Mucosa of stomach (tissue), 1 donor: ENCODE measurements around the gene TCF20.
A peak's percentile ranks its signal among the peaks of the same experiment; 100 is the strongest.

ENCODE experiments used
- H3K27me3 ChIP-seq: one replicate; pipeline ENCODE4 v1.7.0; 2013; ENCODE audit warnings: mild to moderate bottlenecking, low read length; ENCODE audit not compliant: control insufficient read depth, insufficient read depth
- H3K36me3 ChIP-seq: one replicate; pipeline ENCODE4 v1.7.0; 2013; ENCODE audit warnings: low read length; ENCODE audit not compliant: control insufficient read depth, insufficient read depth
- H3K4me1 ChIP-seq: one replicate; pipeline ENCODE4 v1.7.0; 2013; ENCODE audit warnings: mild to moderate bottlenecking, low read length; ENCODE audit not compliant: control insufficient read depth, insufficient read depth
- H3K4me3 ChIP-seq: one replicate; pipeline ENCODE4 v1.7.0; 2013; ENCODE audit warnings: low read length
- H3K9ac ChIP-seq: one replicate; pipeline ENCODE4 v1.7.0; 2013; ENCODE audit warnings: mild to moderate bottlenecking, low read length, moderate library complexity
- H3K9me3 ChIP-seq: one replicate; pipeline ENCODE4 v1.7.0; 2013; ENCODE audit warnings: mild to moderate bottlenecking, low read length, moderate library complexity; ENCODE audit not compliant: control insufficient read depth
- donor health status: Pancreatic carcinoma.

The TCF20 gene

DNA sequence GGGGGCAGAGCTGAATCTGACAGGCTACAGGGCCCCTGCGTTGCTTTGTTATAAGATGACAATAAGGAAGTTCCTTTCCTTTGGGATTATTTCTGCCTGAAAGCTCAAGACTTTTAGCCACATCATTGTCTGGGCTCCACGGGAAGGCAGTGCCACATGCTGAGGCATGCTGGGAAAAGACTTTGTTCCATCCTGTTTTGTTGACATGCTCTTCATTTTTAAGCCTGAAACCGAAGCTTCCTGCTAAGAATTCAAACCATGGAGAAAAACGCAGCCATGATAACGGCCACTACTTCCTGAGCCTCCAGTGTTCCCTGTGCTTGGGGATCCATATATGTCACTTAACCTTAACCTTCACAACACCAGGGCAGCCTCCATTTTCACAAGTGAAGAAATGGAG lies 5.5 kb upstream of the TCF20 start:
- Histone ChIP-seq H3K9me3 (no peaks in the 10 kb centered on the region), H3K36me3 (no peaks in the 10 kb centered on the region), H3K4me1 (peaks cover 24% of the 10 kb centered on the region), H3K27me3 (no peaks in the 10 kb centered on the region), H3K9ac (no peak overlapping the region), H3K4me3 (no peak overlapping the region)

DNA sequence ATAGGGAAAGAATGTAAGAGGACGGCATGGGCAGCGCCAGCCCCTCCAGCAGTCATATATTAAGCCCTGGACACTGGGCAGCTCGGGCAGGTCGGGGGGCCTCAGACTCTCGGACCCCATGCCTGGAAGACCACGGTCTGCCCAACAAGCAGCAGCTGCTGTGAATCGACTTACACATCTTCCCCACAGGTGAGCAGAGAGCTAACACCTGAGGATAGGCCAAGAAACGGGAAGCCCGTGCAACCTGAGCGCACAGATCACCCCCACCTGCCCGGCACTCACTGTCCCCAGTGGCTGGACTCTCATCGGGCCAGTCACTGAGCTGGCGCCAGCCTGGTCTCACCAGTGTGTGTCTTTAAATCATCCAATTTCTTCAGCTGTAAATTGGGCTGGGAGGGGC lies 4.7 kb upstream of the TCF20 start:
- no peaks in the 10 kb centered on the region for H3K9me3 ChIP-seq
- no peak overlapping the region for H3K4me3 ChIP-seq
- no peaks in the 10 kb centered on the region for H3K27me3 ChIP-seq
- peaks cover 25% of the 10 kb centered on the region for H3K4me1 ChIP-seq
- H3K9ac ChIP-seq: no peak overlapping the region
- no peaks in the 10 kb centered on the region for H3K36me3 ChIP-seq

DNA sequence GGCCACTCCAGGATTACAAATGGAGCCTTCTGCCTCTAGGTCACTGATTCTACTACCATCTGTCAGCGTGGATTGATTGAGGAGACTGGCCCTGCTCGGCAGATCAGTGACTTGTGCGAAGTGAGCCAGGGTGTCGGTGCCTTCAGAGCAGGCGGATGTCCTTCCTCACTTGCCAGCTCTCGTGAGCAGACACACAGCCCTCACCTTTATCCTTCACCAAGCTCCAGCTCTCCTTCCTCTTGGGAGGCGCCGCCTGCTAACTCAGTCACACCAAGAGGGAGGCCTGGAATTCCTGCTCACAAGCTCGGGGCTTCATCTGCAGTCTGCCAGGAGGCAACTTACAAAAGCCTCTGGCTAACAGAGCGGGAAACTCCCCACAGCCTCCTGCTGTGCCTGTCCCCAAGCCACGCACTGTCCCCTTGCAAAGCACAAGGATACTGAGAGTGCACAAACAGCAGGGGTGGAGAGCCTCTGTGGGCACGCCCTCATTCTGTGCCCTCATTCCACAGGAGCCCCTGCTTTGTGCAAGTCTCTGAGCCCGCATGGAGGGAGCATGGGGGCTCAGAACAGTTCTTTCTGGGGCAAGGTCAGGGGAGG lies 3.5 kb upstream of the TCF20 start:
- Histone ChIP-seq H3K4me1 (peaks cover 21% of the 10 kb centered on the region), H3K4me3 (no peak overlapping the region), H3K9me3 (no peaks in the 10 kb centered on the region), H3K9ac (no peak overlapping the region), H3K36me3 (no peaks in the 10 kb centered on the region), H3K27me3 (no peaks in the 10 kb centered on the region)

DNA sequence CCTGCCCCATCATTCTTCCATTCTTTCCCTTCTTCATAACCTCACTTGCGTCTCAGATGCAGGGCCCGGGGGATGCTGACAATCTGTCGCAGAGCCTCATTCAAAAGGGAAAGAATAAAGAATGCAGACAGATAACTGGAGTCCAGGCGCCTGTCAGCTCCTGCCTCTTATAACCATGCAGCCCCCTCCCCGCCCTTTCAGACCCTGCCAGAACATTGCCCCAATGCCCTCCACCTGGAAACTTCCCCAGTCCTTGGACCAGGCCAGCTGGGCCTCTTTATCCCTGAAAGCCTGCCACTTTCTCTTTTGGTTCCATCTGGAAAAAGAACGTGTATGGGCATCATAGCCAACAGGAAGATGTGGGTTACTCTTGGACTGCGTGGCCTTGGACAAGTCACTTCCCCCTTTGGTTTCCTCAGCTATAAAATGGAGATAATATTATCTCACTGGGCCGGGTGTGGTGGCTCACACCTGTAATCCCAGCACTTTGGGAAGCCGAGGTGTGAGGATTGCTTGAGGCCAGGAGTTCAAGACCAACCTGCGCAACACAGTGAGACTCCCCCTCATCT lies 2.1 kb upstream of the TCF20 start:
- no peak overlapping the region for H3K9ac ChIP-seq
- H3K4me3 ChIP-seq: no peak overlapping the region
- H3K36me3 ChIP-seq: no peaks in the 10 kb centered on the region
- H3K9me3 ChIP-seq: no peaks in the 10 kb centered on the region
- H3K4me1 ChIP-seq: peaks cover 28% of the 10 kb centered on the region
- H3K27me3 ChIP-seq: no peaks in the 10 kb centered on the region

DNA sequence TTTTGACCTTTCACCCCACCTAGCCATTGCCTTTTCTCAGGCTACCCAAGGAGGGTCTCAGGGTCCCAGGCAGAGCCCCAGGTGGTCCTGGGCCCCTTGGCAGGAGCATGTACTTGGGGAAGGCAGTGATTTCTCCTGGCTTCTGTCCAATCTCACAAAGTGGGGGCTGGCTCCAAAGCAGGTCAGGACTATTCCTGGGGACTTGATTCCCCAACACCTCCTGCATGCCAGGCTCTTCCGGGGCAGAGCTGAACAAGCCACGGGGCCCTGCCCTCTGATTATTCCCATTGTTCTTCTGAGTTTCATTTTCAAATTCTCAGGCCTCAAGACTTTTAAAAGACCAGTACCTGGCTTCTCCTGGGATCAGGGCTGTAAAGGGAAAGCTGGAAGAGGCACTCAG lies 1.5 kb upstream of the TCF20 start:
- peaks cover 28% of the 10 kb centered on the region for H3K4me1 ChIP-seq
- no peak overlapping the region for H3K4me3 ChIP-seq
- H3K36me3 ChIP-seq: no peaks in the 10 kb centered on the region
- peak overlapping the region; percentile 25 for H3K9ac ChIP-seq
- H3K9me3 ChIP-seq: no peaks in the 10 kb centered on the region
- no peaks in the 10 kb centered on the region for H3K27me3 ChIP-seq

DNA sequence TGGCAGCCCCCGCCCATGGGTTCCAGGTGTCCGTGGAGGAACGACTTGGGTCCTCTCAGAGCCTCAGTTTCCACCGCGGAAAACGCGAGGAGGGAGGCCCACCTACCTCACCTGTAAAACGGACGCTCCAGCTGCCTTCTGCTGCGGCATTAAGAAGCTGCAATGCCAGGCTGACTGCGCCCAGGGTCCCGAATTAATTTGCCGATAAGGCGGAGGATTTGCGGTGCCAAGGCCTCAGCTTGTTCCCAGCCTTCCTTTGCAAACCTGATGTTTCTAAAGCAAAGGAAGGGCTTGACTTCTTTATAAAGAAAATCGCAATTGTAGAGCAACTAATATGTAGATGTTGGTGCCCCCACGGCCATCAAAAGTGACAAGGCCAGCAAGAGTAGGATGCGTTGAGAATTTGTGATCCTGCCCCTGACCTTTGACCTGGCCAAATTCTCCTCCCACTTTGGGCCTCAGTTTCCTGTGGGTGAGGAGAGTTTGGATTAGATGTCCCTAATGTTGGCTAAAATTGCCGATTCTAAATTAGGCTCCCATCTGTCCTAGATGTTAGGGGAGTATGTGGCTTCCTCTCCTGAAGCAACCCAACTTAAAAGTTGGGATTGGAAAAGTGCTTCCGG lies 849 bp upstream of the TCF20 start:
- Histone ChIP-seq H3K9ac (peak overlapping the region; percentile 32), H3K9me3 (no peaks in the 10 kb centered on the region), H3K27me3 (no peaks in the 10 kb centered on the region), H3K36me3 (no peaks in the 10 kb centered on the region), H3K4me3 (no peak overlapping the region), H3K4me1 (peaks cover 28% of the 10 kb centered on the region)

DNA sequence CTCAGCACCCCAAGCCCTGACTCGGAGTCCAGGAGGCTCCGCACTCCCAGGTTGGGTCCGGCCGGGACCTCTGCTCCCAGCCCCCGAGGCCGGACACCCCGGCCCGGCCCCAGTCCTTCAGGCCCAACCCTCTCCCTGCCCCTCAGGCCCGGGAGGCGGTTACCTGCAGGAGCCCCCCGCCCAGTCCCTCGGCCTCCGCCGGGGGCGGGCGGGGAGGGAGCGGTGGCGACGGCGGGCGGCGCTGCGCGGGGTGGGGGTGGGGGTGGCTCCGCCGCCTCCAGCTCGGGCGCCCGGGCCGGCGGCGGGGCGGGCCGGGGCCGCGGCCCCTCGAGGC lies 310 bp downstream of the TCF20 start:
- H3K36me3 ChIP-seq: no peaks in the 10 kb centered on the region
- peak overlapping the region; percentile 84 for H3K9ac ChIP-seq
- H3K27me3 ChIP-seq: no peaks in the 10 kb centered on the region
- peaks cover 38% of the 10 kb centered on the region for H3K4me1 ChIP-seq
- H3K4me3 ChIP-seq: peak overlapping the region; percentile 64
- H3K9me3 ChIP-seq: no peaks in the 10 kb centered on the region

DNA sequence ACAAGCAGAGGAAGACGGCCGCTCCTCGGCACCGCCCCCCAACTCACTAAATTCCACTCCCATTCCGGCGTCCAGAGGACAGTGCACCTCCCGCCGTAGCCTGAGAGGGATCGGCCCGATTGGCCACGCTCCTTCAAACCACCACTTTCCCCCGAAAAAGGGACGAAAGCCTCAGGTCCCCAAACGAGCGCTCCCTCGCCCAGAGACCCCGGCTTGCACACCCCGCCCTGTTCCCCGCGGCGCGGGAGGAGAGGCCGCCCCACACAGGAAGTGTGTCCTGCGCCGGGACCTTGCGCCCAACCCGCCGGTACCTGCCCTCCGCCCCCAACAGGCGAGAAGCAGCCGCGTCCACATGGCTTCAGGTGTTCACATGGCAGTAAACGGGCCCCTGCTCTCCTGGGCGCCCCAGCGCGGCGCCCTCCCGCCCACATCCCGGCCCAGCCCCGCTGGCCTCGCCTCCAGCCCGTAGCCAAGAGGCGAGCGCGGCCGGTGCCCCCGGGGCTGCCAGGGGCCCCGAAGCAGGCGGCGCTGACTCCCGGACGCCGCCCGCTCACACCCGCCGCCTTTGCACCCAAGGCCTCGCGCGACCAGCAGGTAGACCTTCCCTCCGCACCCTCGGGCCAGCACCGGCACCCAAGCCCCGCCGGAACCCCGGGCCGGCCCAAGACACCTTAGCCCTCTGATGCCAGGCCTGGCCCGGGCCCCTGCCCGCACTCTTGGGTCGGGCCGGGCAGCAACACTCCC lies 849 bp downstream of the TCF20 start:
- peaks cover 38% of the 10 kb centered on the region for H3K4me1 ChIP-seq
- no peaks in the 10 kb centered on the region for H3K27me3 ChIP-seq
- no peaks in the 10 kb centered on the region for H3K9me3 ChIP-seq
- H3K9ac ChIP-seq: peak overlapping the region; percentile 84
- H3K36me3 ChIP-seq: no peaks in the 10 kb centered on the region
- H3K4me3 ChIP-seq: peak overlapping the region; percentile 64

DNA sequence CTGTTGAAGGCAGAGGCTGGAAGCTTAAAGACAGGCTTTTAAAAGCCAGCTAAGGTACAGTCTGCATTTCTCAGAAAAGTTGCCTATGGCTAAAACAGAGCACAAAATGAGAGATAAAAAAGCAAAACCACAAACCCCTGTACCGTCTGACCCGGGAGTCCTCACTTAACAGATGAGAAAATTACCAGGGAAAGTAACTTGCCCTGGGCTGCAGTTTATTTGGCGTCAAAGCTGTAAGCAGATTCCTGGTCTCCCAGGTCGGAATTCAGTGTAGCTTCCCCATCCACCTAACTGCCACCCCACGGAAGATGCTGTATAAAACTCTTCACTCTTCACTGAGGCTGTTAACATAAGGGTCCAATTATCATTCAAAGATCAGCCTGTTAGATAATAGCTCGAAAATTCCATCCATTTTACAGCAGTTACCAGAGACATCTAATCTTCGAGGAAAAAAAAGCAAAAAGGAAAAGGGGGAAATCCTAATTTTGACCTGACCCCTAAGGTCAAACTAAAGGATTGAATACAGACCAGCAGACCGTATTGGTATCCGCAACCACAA lies 1.5 kb downstream of the TCF20 start:
- no peaks in the 10 kb centered on the region for H3K27me3 ChIP-seq
- peak overlapping the region; percentile 84 for H3K9ac ChIP-seq
- H3K9me3 ChIP-seq: no peaks in the 10 kb centered on the region
- peak overlapping the region; percentile 64 for H3K4me3 ChIP-seq
- no peaks in the 10 kb centered on the region for H3K36me3 ChIP-seq
- H3K4me1 ChIP-seq: peaks cover 38% of the 10 kb centered on the region

DNA sequence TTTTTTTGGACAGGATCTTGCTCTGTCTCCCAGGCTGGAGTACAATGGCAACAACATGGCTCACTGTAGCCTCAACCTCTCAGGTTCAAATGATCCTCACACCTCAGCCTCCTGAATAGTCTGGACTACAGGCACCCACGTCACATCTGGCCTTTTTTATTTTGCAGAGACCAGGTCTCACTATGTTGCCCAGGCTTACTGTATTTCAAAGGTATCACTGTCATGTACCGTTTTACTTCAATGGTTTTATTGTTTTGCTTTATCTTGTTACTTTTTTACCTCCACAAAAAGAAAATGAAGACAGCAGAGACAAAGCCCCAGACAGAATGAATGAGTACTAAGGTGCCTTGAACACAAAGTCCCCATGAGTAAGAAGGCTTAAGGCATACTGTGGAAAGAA lies 5.1 kb downstream of the TCF20 start:
- no peak overlapping the region for H3K9ac ChIP-seq
- H3K36me3 ChIP-seq: no peaks in the 10 kb centered on the region
- peaks cover 24% of the 10 kb centered on the region for H3K4me1 ChIP-seq
- no peaks in the 10 kb centered on the region for H3K27me3 ChIP-seq
- H3K9me3 ChIP-seq: no peaks in the 10 kb centered on the region
- no peak overlapping the region for H3K4me3 ChIP-seq

DNA sequence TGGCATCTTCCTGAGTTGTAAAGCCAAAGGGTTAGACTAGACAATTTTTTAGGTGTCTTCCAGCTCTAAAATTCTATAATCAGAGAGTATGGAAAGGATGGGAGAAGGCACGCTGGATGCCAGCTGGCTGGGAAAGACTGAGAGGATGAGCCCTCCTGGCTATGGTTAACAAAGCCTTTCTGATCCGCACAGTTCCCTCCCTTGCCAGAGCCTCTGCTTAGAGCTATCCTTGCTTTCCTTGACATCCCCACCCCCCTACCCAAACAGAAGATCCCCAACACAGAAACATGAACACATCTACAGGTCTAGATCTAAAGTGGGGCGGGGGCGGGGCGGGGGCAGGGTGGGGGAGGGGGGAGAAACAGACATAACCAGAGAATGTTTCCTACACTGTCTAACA lies 6.5 kb downstream of the TCF20 start:
- Histone ChIP-seq H3K4me1 (peaks cover 26% of the 10 kb centered on the region), H3K9ac (no peak overlapping the region), H3K4me3 (no peak overlapping the region), H3K27me3 (no peaks in the 10 kb centered on the region), H3K9me3 (no peaks in the 10 kb centered on the region), H3K36me3 (no peaks in the 10 kb centered on the region)

DNA sequence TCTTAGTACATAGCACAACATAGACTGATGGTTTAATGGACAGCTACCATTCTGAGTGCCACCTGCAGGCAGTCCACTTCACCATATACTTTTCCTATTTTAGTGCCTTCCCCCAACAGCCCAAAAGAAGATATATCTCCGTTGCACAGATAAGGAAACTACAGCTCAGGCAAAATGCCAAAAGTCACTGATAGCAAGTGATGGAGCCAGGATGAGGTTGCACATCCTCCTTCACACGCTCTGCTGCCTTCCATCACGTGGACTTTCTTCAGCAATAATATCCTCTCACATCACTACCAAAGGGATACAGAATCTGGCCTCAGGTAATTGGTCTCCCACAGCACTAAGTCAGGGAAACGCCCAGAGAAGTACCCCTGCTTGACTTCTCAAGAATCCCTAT lies 7.5 kb downstream of the TCF20 start:
- Histone ChIP-seq H3K9ac (no peak overlapping the region), H3K4me1 (peaks cover 19% of the 10 kb centered on the region), H3K4me3 (no peak overlapping the region), H3K27me3 (no peaks in the 10 kb centered on the region), H3K9me3 (no peaks in the 10 kb centered on the region), H3K36me3 (no peaks in the 10 kb centered on the region)
